HG02588 (cell line): Measurements from ENCODE around the gene HAP1.
"Not testable (repeated sequence)": the region's sequence is repeated elsewhere in the genome, so short reads cannot be mapped to it uniquely, and the experiment has no call there.

Experiments used
- ATAC-seq: cut with Tn5 transposase; IDR thresholded peaks from one replicate; pipeline ENCODE4 v1.9.1; 2021; ENCODE audit warnings: mild to moderate bottlenecking, moderate library complexity; ENCODE audit not compliant: unreplicated experiment

The HAP1 gene

GRCh38 chr17:41725134-41725533 is 9.3 kb downstream of the HAP1 start:
- no peak for ATAC-seq

- ATAC-seq: no peak
These were observed 9.9 kb downstream of the HAP1 start for GRCh38 chr17:41724476-41725050.

- no peak for ATAC-seq
These were observed 10.5 kb downstream of the HAP1 start for GRCh38 chr17:41723801-41724475.

GRCh38 chr17:41722231-41722630 is 12.2 kb downstream of the HAP1 start:
- no peak for ATAC-seq

GRCh38 chr17:41718287-41718645 is 16.2 kb downstream of the HAP1 start:
- no peak for ATAC-seq

GRCh38 chr17:41717408-41718286 is 16.8 kb downstream of the HAP1 start:
- no peak for ATAC-seq

- ATAC-seq: no peak
These were observed 22.6 kb downstream of the HAP1 start, which contains the start of gene GAST for GRCh38 chr17:41711669-41712400. Gene GAST (plus strand): TSS chr17:41712331. CDS start chr17:41715437, 3,106 bp downstream.

GRCh38 chr17:41710472-41711090 is 23.9 kb downstream of the HAP1 start:
- no peak for ATAC-seq

GRCh38 chr17:41707803-41708669 is 26.4 kb downstream of the HAP1 start:
- no peak for ATAC-seq

- no peak for ATAC-seq
These were observed 29.0 kb downstream of the HAP1 start for GRCh38 chr17:41705271-41705991.

GRCh38 chr17:41702712-41703111 is 31.7 kb downstream of the HAP1 start:
- ATAC-seq: no peak

- ATAC-seq: not testable (repeated sequence)
These were observed 33.6 kb downstream of the HAP1 start for GRCh38 chr17:41700843-41701242.

GRCh38 chr17:41697122-41697962 is 37.1 kb downstream of the HAP1 start:
- no peak for ATAC-seq

GRCh38 chr17:41695954-41696757 is 38.3 kb downstream of the HAP1 start:
- no peak for ATAC-seq

GRCh38 chr17:41695134-41695661 is 39.2 kb downstream of the HAP1 start:
- ATAC-seq: no peak

GRCh38 chr17:41692722-41693521 is 41.5 kb downstream of the HAP1 start:
- ATAC-seq: no peak
